Activated CD4-positive, alpha-beta memory T cell treated with anti-CD3 and anti-CD28 coated beads, Interleukin-2, amount 10 ng/mL, durations not matched to agents 7 days and 5 days (primary cell): ENCODE results near the gene GLDN. TPM values are rescaled to one million over a fixed set of nuclear protein-coding genes. Genes with fewer than 3 reads are reported as not detected.
A peak's percentile ranks its signal among the peaks of the same experiment; 100 is the strongest.

Source experiments
- CTCF ChIA-PET: fragments of 350-600 bp; sonication (Branson Sonifier 250); formaldehyde crosslinking; loops from one replicate; lab custom pipeline; 2021; ENCODE audit warnings: antibody characterized with exemption, inconsistent platforms; lab: Charles Lee
- POLR2A ChIA-PET: fragments of 350-600 bp; sonication (Branson Sonifier 250); formaldehyde crosslinking; loops from one replicate; lab custom pipeline; 2021; ENCODE audit warnings: antibody characterized with exemption; lab: Charles Lee
- DNase-seq: peaks from one replicate; pipeline ENCODE4 v3.0.0-alpha.2; 2020
- H3K27ac Mint-ChIP-seq: one replicate; pipeline ENCODE4 v1.8.0; 2021; ENCODE audit warnings: mild to moderate bottlenecking, mixed read lengths
- H3K27me3 Mint-ChIP-seq: one replicate; pipeline ENCODE4 v1.8.0; 2021; ENCODE audit warnings: mixed read lengths
- H3K36me3 Mint-ChIP-seq: one replicate; pipeline ENCODE4 v1.8.0; 2021; ENCODE audit warnings: low read depth, mixed read lengths
- H3K4me1 Mint-ChIP-seq: one replicate; pipeline ENCODE4 v1.8.0; 2021; ENCODE audit warnings: mixed read lengths
- H3K4me3 Mint-ChIP-seq: one replicate; pipeline ENCODE4 v1.8.0; 2021; ENCODE audit warnings: mild to moderate bottlenecking, mixed read lengths
- H3K9me3 Mint-ChIP-seq: one replicate; pipeline ENCODE4 v1.8.0; 2021; ENCODE audit warnings: mixed read lengths
- total RNA-seq, 2 experiments: library from RNA; stranded (reverse); gene quantifications; one replicate each; pipeline ENCODE4 v1.2.3, GENCODE V29; 2021

The GLDN gene
- total RNA-seq, 2 experiments from 2014 or later, result not detected

- Mint-ChIP-seq H3K27ac (no peak overlapping the region), H3K4me1 (no peaks in the 10 kb centered on the region), H3K27me3 (peaks cover under 1% of the 10 kb centered on the region), H3K36me3 (no peaks in the 10 kb centered on the region), H3K4me3 (no peak overlapping the region), H3K9me3 (no peaks in the 10 kb centered on the region)
- POLR2A ChIA-PET, result no interaction called here
- CTCF ChIA-PET, result interaction anchor here (0.9 kb wide), 1 partner anchor 10 kb away, joined by 4 read pairs; no protein-coding TSS in a partner anchor
- no peak for DNase-seq
Measured at GRCh38 chr15:51371266-51371665, 29.8 kb downstream of the GLDN start.

- Mint-ChIP-seq H3K27me3 (no peaks in the 10 kb centered on the region), H3K9me3 (no peaks in the 10 kb centered on the region), H3K36me3 (no peaks in the 10 kb centered on the region), H3K27ac (no peak overlapping the region), H3K4me3 (no peak overlapping the region), H3K4me1 (no peaks in the 10 kb centered on the region)
- no peak for DNase-seq
- ChIA-PET CTCF (no interaction called here), POLR2A (no interaction called here)
Measured at GRCh38 chr15:51374131-51374530, 32.7 kb downstream of the GLDN start.

DNA sequence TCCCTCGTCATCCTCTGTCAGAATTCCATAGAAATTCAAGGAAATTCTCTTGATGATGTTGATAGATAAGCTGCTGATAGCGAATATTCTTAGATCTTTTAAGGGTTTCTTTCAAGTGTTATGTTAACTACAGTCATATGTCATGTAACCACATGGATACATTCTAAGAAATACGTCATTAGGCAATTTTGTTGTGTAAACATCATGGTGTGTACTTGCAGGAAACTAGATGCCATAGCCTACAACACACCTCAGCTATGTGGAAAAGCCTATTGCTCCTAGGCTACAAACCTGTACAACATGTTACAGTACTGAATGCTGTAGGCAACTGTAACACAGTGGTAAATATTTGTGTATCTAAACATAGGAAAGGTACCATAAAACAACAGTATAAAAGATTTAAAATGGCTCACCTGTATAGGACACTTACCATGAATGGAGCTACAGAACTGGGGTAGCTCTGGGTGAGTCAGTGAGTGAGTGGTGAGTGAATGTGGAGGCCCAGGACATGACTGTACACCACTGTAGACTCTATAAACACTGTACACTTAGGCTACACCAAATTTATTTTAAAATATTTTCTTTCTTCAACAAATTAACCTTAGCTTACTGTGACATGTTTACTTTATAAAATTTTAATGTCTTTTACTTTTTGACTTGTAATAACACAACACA is 34.6 kb downstream of the GLDN start:
- Mint-ChIP-seq H3K9me3 (no peaks in the 10 kb centered on the region), H3K4me1 (no peaks in the 10 kb centered on the region), H3K27ac (no peak overlapping the region), H3K27me3 (no peaks in the 10 kb centered on the region), H3K4me3 (no peak overlapping the region), H3K36me3 (no peaks in the 10 kb centered on the region)
- DNase-seq, result no peak
- ChIA-PET POLR2A (no interaction called here), CTCF (interaction anchor here (3.3 kb wide), 1 partner anchor 214 kb away, joined by 7 read pairs; no protein-coding TSS in a partner anchor)

GRCh38 chr15:51377038-51377786 is 35.8 kb downstream of the GLDN start:
- Mint-ChIP-seq H3K27ac (no peak overlapping the region), H3K4me3 (no peak overlapping the region), H3K4me1 (no peaks in the 10 kb centered on the region), H3K9me3 (no peaks in the 10 kb centered on the region), H3K36me3 (no peaks in the 10 kb centered on the region), H3K27me3 (no peaks in the 10 kb centered on the region)
- CTCF ChIA-PET, result interaction anchor here (3.3 kb wide), 1 partner anchor 215 kb away, joined by 7 read pairs; no protein-coding TSS in a partner anchor
- POLR2A ChIA-PET, result no interaction called here
- no peak for DNase-seq

DNA sequence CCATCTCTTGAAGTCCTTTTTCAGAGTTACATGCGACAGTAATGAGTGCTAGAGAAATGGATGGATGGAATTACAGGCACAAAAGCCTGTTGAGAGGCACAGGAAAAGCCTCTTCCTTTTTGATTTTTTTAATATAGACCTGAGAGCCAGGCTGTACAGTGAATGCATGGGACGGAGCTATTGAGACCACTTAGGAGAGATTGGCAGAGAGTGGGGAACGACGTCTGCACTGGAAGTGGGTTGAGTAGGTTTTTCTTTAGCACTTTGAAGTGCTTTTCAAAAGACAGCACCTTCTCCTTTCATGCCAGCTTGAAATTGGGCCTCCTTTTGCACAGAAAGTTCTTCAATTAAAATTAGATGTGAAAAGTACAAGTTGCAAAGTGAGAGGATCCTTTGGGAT is 37.0 kb downstream of the GLDN start:
- no peak for DNase-seq
- Mint-ChIP-seq H3K9me3 (no peaks in the 10 kb centered on the region), H3K36me3 (no peaks in the 10 kb centered on the region), H3K27ac (no peak overlapping the region), H3K4me1 (no peaks in the 10 kb centered on the region), H3K27me3 (peaks cover 5% of the 10 kb centered on the region), H3K4me3 (no peak overlapping the region)
- CTCF ChIA-PET, result interaction anchor here (3.3 kb wide), 1 partner anchor 216 kb away, joined by 7 read pairs; no protein-coding TSS in a partner anchor
- POLR2A ChIA-PET, result no interaction called here

DNA sequence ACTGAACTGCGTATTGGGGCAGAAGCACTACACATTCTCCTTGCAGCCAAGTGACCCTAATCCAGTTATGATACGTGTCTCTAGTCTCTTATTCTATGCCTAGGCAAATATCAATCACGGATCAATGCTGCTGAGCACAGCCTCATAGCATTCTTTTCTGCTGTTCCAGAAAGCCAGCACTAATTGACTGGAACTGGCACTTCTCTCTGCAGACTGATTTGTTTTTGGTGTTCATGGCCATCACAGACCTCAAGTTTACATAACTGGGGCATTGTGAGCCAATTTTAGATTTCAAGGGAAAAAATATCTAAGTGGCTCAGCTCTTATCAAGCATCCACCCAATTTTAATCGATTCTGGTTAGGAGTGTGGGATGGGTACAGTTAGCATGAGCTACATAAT is 37.9 kb downstream of the GLDN start:
- CTCF ChIA-PET, result interaction anchor here (3.8 to 4.5 kb wide), 2 partner anchors 97 to 216 kb away, joined by 19 to 40 read pairs; no protein-coding TSS in a partner anchor
- Mint-ChIP-seq H3K9me3 (no peaks in the 10 kb centered on the region), H3K27ac (no peak overlapping the region), H3K36me3 (no peaks in the 10 kb centered on the region), H3K4me1 (no peaks in the 10 kb centered on the region), H3K4me3 (no peak overlapping the region), H3K27me3 (peaks cover 5% of the 10 kb centered on the region)
- DNase-seq, result no peak
- POLR2A ChIA-PET, result no interaction called here

DNA sequence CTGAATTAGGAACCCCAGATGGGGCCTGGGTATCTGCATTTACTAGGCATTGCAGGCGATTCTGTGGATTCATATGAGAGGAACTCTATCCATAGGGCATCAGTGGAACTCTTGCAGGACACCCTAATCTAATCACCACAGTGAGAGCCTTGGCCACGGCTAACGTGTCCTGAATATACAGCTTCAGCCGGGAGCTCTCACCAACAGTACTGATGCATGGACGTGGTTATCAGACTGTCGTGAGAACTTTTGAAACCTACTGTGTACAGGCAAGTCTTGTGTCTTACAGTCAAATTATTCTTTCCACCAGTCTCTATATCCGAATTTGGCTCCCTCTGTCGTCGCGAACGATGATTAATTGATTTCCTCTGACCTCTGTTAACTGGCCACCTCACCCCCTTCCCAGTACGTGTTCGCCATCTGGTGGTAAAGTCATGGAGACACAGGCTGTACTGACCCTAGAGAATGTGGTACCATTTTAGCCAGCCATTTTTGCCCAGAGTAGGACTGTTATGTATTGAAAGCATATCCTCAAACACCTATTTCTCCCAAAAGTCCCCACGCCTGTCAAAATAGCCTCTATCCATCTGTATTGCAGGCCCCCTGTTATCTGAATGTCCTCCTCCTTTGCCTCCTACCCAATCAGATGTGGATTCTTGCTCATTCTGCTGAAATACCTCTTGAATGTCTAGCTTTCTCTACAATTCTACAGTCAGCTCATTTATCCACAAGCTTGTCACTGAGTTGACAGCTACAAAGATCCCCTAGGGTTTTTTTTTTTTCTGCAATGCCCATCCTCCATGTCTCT is 39.7 kb downstream of the GLDN start:
- no peak overlapping the region for H3K4me3 Mint-ChIP-seq

DNA sequence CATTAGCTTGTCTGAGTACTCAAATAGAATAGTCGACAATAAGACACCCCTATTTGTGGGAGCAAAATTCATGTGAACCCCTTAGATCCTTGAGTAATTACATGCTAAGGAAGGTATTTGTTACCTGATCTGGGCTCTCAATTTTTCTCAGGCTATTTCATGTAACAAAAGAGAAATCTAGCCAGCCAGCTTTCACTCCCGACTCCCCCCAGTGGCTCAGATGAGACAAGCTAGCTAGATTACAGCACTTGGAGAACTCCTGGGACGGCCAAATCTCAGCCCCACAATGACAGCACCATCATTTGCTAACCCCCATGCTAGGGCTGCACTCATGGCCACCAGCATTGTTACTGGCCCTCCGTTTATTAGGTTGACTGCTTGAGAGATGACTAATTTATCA is 41.3 kb downstream of the GLDN start:
- CTCF ChIA-PET, result interaction anchor here (0.8 to 4.5 kb wide), 4 partner anchors 32 to 220 kb away, joined by 4 to 40 read pairs (median 12); no protein-coding TSS in a partner anchor

More for the DNA sequence above, 39.7 kb downstream of the GLDN start:
- no peaks in the 10 kb centered on the region for H3K4me1 Mint-ChIP-seq
- no peaks in the 10 kb centered on the region for H3K9me3 Mint-ChIP-seq
- ChIA-PET POLR2A (no interaction called here), CTCF (interaction anchor here (0.6 to 4.5 kb wide), 8 partner anchors 10 to 218 kb away, joined by 3 to 40 read pairs (median 4); no protein-coding TSS in a partner anchor)
- no peaks in the 10 kb centered on the region for H3K36me3 Mint-ChIP-seq
- peak; percentile 34 for DNase-seq
- no peak overlapping the region for H3K27ac Mint-ChIP-seq
- H3K27me3 Mint-ChIP-seq, result peaks cover 5% of the 10 kb centered on the region

DNA sequence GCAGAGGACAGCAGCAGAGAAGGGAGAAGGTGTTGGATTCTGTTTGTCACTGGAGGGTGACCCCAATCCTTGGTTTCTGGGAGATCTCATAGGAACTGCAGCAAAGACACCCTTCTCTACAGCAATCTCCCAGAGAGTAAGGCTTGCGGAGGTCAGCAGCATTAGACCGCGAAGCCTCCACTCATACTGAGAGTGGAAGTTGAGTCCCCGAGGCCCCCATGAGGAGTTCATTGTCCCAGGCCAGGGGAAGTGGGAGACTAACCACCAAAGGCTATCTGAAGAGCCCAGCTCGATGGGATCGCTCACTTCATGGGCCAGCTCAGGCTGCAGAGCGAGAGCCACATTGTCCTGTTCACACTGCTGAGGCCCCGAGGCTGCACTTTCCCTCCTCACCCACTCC is 44.6 kb downstream of the GLDN start:
- peaks cover 5% of the 10 kb centered on the region for H3K27me3 Mint-ChIP-seq
- H3K36me3 Mint-ChIP-seq, result no peaks in the 10 kb centered on the region
- DNase-seq, result no peak
- H3K9me3 Mint-ChIP-seq, result no peaks in the 10 kb centered on the region
- no peak overlapping the region for H3K4me3 Mint-ChIP-seq
- H3K4me1 Mint-ChIP-seq, result no peaks in the 10 kb centered on the region
- no peak overlapping the region for H3K27ac Mint-ChIP-seq
- POLR2A ChIA-PET, result no interaction called here
- CTCF ChIA-PET, result no interaction called here

More for the DNA sequence above, 41.3 kb downstream of the GLDN start:
- H3K36me3 Mint-ChIP-seq, result no peaks in the 10 kb centered on the region
- POLR2A ChIA-PET, result no interaction called here
- H3K4me3 Mint-ChIP-seq, result no peak overlapping the region
- H3K4me1 Mint-ChIP-seq, result no peaks in the 10 kb centered on the region
- H3K27ac Mint-ChIP-seq, result no peak overlapping the region
- H3K27me3 Mint-ChIP-seq, result peaks cover 5% of the 10 kb centered on the region
- H3K9me3 Mint-ChIP-seq, result no peaks in the 10 kb centered on the region
- DNase-seq, result no peak

GRCh38 chr15:51386486-51386885 is 45.0 kb downstream of the GLDN start:
- CTCF ChIA-PET, result no interaction called here

DNA sequence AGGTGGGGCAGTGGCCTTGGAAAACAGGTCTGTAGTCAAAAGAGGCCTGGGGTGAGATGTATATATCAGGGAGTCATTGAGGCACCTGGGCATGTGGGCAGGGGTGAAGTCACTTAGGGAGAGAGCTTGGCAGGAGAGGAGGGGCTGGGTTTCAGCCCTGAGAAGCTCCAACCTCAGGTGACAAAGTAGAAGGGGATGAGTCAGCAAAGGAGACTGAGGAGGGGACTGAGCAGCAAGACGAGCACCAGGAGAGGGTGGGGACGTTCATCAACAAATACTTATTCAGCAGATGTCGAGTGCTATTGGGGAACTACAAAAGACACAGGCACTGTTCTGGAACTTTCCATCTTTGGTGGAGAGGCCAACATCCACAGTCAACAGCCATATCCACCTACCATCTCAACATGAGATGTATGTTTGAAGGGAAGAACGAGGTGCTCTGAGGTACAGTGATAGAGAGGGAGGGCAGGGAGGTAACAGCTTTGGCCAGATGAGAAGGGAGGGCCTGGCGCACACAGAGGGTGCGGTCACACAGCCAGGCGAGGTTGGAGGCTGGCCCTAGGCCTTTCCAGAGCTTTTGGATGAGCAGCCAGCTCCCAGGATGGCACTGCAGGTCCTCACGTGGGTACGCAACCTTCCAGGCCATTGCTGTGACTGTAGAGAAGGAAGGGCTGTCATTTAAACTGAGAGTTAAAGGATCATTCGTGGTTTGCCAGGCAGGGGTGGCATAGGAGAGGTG is 45.7 kb downstream of the GLDN start:
- CTCF ChIA-PET, result no interaction called here
- Mint-ChIP-seq H3K4me1 (no peaks in the 10 kb centered on the region), H3K4me3 (no peak overlapping the region), H3K36me3 (no peaks in the 10 kb centered on the region), H3K9me3 (no peaks in the 10 kb centered on the region), H3K27ac (no peak overlapping the region), H3K27me3 (peaks cover 5% of the 10 kb centered on the region)
- DNase-seq, result no peak
- POLR2A ChIA-PET, result no interaction called here

More at GRCh38 chr15:51386486-51386885, 45.0 kb downstream of the GLDN start:
- no peaks in the 10 kb centered on the region for H3K9me3 Mint-ChIP-seq
- H3K36me3 Mint-ChIP-seq, result no peaks in the 10 kb centered on the region
- H3K4me1 Mint-ChIP-seq, result no peaks in the 10 kb centered on the region
- DNase-seq, result no peak
- no peak overlapping the region for H3K27ac Mint-ChIP-seq
- POLR2A ChIA-PET, result no interaction called here
- H3K27me3 Mint-ChIP-seq, result peaks cover 5% of the 10 kb centered on the region
- no peak overlapping the region for H3K4me3 Mint-ChIP-seq

DNA sequence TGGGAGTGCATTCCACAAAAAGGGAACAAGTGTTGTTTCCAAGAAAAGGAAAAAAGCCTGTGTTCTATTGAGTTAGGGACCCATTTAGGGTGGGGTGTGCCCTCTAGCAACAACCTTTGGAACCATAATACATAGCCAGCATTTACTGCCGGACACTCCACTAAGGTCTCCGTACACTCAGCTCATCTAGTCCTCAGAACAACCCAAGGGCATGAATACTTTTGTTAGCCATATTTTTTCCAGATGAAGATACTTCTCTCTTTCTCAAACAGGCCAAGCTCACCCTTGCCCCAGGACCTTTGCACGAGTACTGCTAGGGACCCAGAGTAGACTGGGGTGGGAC is 46.2 kb downstream of the GLDN start:
- Mint-ChIP-seq H3K27ac (no peak overlapping the region), H3K27me3 (peaks cover 5% of the 10 kb centered on the region), H3K9me3 (no peaks in the 10 kb centered on the region), H3K4me3 (no peak overlapping the region), H3K4me1 (no peaks in the 10 kb centered on the region), H3K36me3 (no peaks in the 10 kb centered on the region)
- DNase-seq, result no peak
- CTCF ChIA-PET, result no interaction called here
- POLR2A ChIA-PET, result no interaction called here
